Endodermal cell (in vitro differentiated cells): ENCODE data around the gene TRAF3IP3. TPM values are rescaled to one million over a fixed set of nuclear protein-coding genes. Genes with fewer than 3 reads are reported as not detected.

ENCODE experiments used
- DNase-seq: peaks from one replicate; pipeline ENCODE4 v3.0.0-alpha.2; 2017
- H3K27ac ChIP-seq: 2 replicates; pipeline ENCODE4 v1.5.1; 2013; ENCODE audit warnings: mild to moderate bottlenecking, low read depth, low read length, moderate library complexity
- H3K27me3 ChIP-seq: 2 replicates; pipeline ENCODE4 v1.6.1; 2013; ENCODE audit warnings: mild to moderate bottlenecking, low read length, moderate library complexity; ENCODE audit not compliant: insufficient read depth, control insufficient read depth, poor library complexity, severe bottlenecking
- H3K36me3 ChIP-seq: 2 replicates; pipeline ENCODE4 v1.7.0; 2013; ENCODE audit warnings: mild to moderate bottlenecking, low read length, moderate library complexity; ENCODE audit not compliant: control insufficient read depth, insufficient read depth
- H3K4me1 ChIP-seq: one replicate; pipeline ENCODE4 v1.7.0; 2013; ENCODE audit warnings: low read length; ENCODE audit not compliant: control insufficient read depth, insufficient read depth
- H3K4me3 ChIP-seq: 2 replicates; pipeline ENCODE4 v1.5.1; 2013; ENCODE audit warnings: mild to moderate bottlenecking, low read length, moderate library complexity
- H3K9ac ChIP-seq: 2 replicates; pipeline ENCODE4 v1.6.1; 2013; ENCODE audit warnings: mild to moderate bottlenecking, low read length, moderate library complexity; ENCODE audit not compliant: poor library complexity, severe bottlenecking; ENCODE audit errors: extremely low read depth
- H3K9me3 ChIP-seq: 2 replicates; pipeline ENCODE4 v1.6.1; 2013; ENCODE audit warnings: mild to moderate bottlenecking, low read length, moderate library complexity; ENCODE audit not compliant: control insufficient read depth
- H3K27ac Mint-ChIP-seq: 2 replicates; pipeline ENCODE4 v1.8.0; 2020; ENCODE audit warnings: mixed read lengths
- H3K27me3 Mint-ChIP-seq: 2 replicates; pipeline ENCODE4 v1.8.0; 2021; ENCODE audit warnings: mild to moderate bottlenecking, mixed read lengths; ENCODE audit not compliant: insufficient read depth
- H3K36me3 Mint-ChIP-seq: 2 replicates; pipeline ENCODE4 v1.8.0; 2020; ENCODE audit warnings: low read depth, mixed read lengths
- H3K4me1 Mint-ChIP-seq: 2 replicates; pipeline ENCODE4 v1.8.0; 2020; ENCODE audit warnings: mixed read lengths
- H3K4me3 Mint-ChIP-seq: 2 replicates; pipeline ENCODE4 v1.8.0; 2020; ENCODE audit warnings: mild to moderate bottlenecking, moderate library complexity, mixed read lengths
- H3K9me3 Mint-ChIP-seq: 2 replicates; pipeline ENCODE4 v1.8.0; 2020; ENCODE audit warnings: mild to moderate bottlenecking, mixed read lengths
- CTCF ChIP-seq: fragments of 200-600 bp; sonication (generic); conservative IDR thresholded peaks from 2 replicates; pipeline ENCODE4 v1.5.0; 2021; ENCODE audit warnings: antibody characterized with exemption, mild to moderate bottlenecking
- WGBS, 2 experiments: methylation state at CpG; one replicate each; pipeline versions ENCODE4 v1.1.5 to v1.1.7; 2013; ENCODE audit warnings: missing lambda C conversion rate in 2 of 2, mixed read lengths in 1 of 2; ENCODE audit not compliant: insufficient coverage in 1 of 2, insufficient read length in 1 of 2; 5-methylcytosine and 5-hydroxymethylcytosine counted together
- total RNA-seq, 2 donors: library from RNA; stranded (reverse); fragmentation: NEBNext Ultra II Directional in 1 of 2; extraction: Animal tissue kit (Norgen Biotek cat#: 25700) in 1 of 2; gene quantifications; 2 replicates in 1 of 2; 3 replicates in 1 of 2; pipeline ENCODE4 v1.2.1, GENCODE V29; 2021

The TRAF3IP3 gene
- total RNA-seq, 2 donors from 2014 or later, result not detected

- no peaks in the 10 kb centered on the region for H3K36me3 Mint-ChIP-seq
- Histone ChIP-seq H3K4me1 (no peaks in the 10 kb centered on the region), H3K27ac (no peak overlapping the region), H3K9me3 (no peaks in the 10 kb centered on the region), H3K27me3 (peaks cover 37% of the 10 kb centered on the region), H3K9ac (no peak overlapping the region), H3K36me3 (no peaks in the 10 kb centered on the region), H3K4me3 (no peak overlapping the region)
- peaks cover 18% of the 10 kb centered on the region for H3K27me3 Mint-ChIP-seq
- no peak overlapping the region for H3K27ac Mint-ChIP-seq
- no peak for TF ChIP-seq CTCF
- DNase-seq, result no peak
- H3K9me3 Mint-ChIP-seq, result no peaks in the 10 kb centered on the region
- no peak overlapping the region for H3K4me3 Mint-ChIP-seq
- no peaks in the 10 kb centered on the region for H3K4me1 Mint-ChIP-seq
- 84 to 89% methylated on average over 7 of the region's 7 CpGs for WGBS, 2 experiments
These were observed 66.9 kb downstream of the TRAF3IP3 start for GRCh38 chr1:209822706-209823105.

- H3K36me3 Mint-ChIP-seq, result no peaks in the 10 kb centered on the region
- H3K36me3 ChIP-seq, result no peaks in the 10 kb centered on the region
- H3K27ac Mint-ChIP-seq, result no peak overlapping the region
- H3K27me3 Mint-ChIP-seq, result peaks cover 16% of the 10 kb centered on the region
- no peaks in the 10 kb centered on the region for H3K4me1 ChIP-seq
- no peak for DNase-seq
- H3K9me3 Mint-ChIP-seq, result no peaks in the 10 kb centered on the region
- H3K27ac ChIP-seq, result no peak overlapping the region
- no peaks in the 10 kb centered on the region for H3K4me1 Mint-ChIP-seq
- H3K9me3 ChIP-seq, result no peaks in the 10 kb centered on the region
- TF ChIP-seq CTCF, result peak; percentile 87
- H3K4me3 Mint-ChIP-seq, result no peak overlapping the region
- H3K9ac ChIP-seq, result no peak overlapping the region
- H3K4me3 ChIP-seq, result no peak overlapping the region
- WGBS, 2 experiments, result 47 to 52% methylated on average over 6 to 12 of the region's 12 CpGs
- H3K27me3 ChIP-seq, result peaks cover 37% of the 10 kb centered on the region
These were observed 67.5 kb downstream of the TRAF3IP3 start for GRCh38 chr1:209823143-209824041.

- Histone ChIP-seq H3K9me3 (no peaks in the 10 kb centered on the region), H3K27ac (no peak overlapping the region), H3K9ac (no peak overlapping the region), H3K4me1 (no peaks in the 10 kb centered on the region), H3K36me3 (peaks cover 7% of the 10 kb centered on the region), H3K4me3 (no peak overlapping the region), H3K27me3 (peaks cover 15% of the 10 kb centered on the region)
- no peak for TF ChIP-seq CTCF
- Mint-ChIP-seq H3K9me3 (no peaks in the 10 kb centered on the region), H3K4me1 (peaks cover 2% of the 10 kb centered on the region), H3K4me3 (no peak overlapping the region), H3K27ac (no peak overlapping the region), H3K36me3 (peaks cover 1% of the 10 kb centered on the region), H3K27me3 (peaks cover 4% of the 10 kb centered on the region)
- DNase-seq, result no peak
- 84 to 89% methylated on average over 4 to 11 of the region's 11 CpGs for WGBS, 2 experiments
These were observed 70.0 kb downstream of the TRAF3IP3 start for GRCh38 chr1:209825591-209826434.
